ENCODE results near the gene MAPK8IP2.
"Not testable (repeated sequence)": the region's sequence is repeated elsewhere in the genome, so short reads cannot be mapped to it uniquely, and the experiment has no call there.

Gene MAPK8IP2

GRCh38 chr22:50625568-50626313 is 25.1 kb downstream of the MAPK8IP2 start:
- Mint-ChIP-seq H3K4me1 (ENCODE audit: low read depth) (peaks cover 46% of the 10 kb centered on the region), H3K4me3 (no peak overlapping the region), H3K27ac (peak overlapping the region; percentile 83), H3K9me3 (no peaks in the 10 kb centered on the region), H3K36me3 (ENCODE audit: low read depth) (peaks cover 15% of the 10 kb centered on the region), H3K27me3 (no peaks in the 10 kb centered on the region)
- DNase-seq = no peak

- no peaks in the 10 kb centered on the region for H3K27me3 Mint-ChIP-seq
- H3K27ac Mint-ChIP-seq = peak overlapping the region; percentile 83
- H3K4me3 Mint-ChIP-seq = peak overlapping the region; percentile 69
Measured at GRCh38 chr22:50626314-50626849, 25.8 kb downstream of the MAPK8IP2 start.

DNA sequence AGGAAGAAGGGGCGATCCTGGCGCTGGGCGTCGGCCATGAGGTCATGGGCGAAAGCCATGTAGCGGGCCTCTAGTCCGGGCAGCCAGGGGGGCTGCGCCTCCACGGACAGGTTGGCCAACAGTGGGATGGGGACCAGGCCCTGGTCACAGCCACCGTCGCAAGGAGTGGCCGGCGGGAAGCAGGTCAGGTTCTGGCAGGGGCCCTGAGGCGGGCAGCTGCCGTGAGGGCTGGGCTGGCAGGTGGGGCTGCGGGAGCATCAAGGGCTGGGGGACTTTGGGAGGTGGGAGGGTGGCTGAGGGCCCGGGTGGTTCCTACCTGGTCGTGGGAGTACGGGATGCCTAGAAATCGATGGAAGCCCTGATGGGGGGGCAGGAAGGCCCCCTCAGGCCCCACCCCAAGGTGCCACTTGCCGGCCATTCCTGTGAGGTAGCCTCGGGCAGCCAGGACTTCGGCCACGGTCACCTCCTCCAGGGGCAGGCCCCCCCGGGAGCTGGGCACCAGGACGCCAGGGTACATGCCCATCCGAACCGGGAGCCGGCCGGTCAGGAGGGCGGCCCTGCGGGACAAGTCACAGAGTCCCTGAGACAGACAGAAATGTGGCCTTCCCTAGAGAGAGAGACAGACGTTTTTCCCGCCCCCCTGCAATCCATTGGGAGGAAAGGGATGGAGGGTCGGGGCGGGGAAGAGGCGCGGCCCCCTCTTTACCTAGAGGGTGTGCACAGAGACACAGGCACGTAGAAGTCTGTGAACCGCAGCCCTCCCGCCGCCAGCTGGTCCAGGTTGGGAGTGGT is 26.5 kb downstream of the MAPK8IP2 start:
- Mint-ChIP-seq H3K4me1 (ENCODE audit: low read depth) (peaks cover 33% of the 10 kb centered on the region), H3K36me3 (ENCODE audit: low read depth) (peaks cover 15% of the 10 kb centered on the region), H3K27ac (peak overlapping the region; percentile 83), H3K27me3 (no peaks in the 10 kb centered on the region), H3K4me3 (peak overlapping the region; percentile 88), H3K9me3 (no peaks in the 10 kb centered on the region)
- no peak for DNase-seq

More at GRCh38 chr22:50626314-50626849, 25.8 kb downstream of the MAPK8IP2 start:
- Mint-ChIP-seq H3K4me1 (ENCODE audit: low read depth) (peaks cover 40% of the 10 kb centered on the region), H3K36me3 (ENCODE audit: low read depth) (peaks cover 15% of the 10 kb centered on the region), H3K9me3 (no peaks in the 10 kb centered on the region)
- DNase-seq = no peak

DNA sequence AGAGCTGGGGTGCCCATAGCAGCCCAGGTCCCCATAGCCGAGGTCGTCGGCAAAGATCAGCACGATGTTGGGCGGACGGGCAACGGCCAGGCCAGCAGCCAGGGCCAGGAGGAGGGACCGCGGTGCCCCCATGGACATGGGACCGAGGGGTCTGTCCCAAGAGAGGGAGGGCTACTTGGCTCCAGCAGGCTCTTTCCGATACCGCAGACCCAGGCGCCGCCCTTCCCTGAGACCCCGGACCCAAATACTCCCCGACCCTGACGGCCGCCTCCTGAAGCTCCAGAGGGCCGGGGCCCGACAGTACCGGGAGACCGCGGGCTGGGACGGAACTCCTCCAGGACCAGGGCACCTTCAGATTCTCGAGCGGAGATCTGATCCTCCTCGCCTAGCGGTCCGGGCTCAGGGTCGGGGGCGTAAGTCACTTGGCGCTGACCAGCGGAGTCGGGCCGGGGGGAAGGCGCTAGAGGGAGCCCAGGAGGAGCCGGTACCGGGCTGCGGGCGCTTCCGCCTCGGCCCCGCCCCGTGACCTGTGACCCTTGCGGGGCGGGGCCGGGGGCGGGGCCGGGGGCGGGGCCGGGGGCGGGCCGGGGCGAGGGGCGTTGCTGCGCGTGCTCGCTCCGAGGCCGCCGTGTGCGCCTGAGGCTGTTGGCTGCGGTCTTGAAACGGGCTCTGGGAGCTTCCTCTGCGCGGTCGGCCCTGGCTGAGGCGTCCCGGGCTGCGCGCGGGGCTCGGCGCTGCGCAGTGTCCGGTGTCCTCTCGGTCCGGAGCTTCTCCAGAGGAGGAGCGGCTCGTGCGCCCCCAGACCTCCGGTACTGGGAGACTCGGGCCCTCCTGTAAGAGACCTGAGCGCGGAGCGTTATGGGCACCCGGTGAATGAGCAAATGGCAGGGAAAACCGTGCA is 27.3 kb downstream of the MAPK8IP2 start, which contains the start of gene ARSA:
TSS of gene ARSA (minus strand) at position 511 of the 901 bp plus-strand sequence. CDS start at position 138, 373 bp downstream.
- peaks cover 25% of the 10 kb centered on the region for H3K4me1 Mint-ChIP-seq (ENCODE audit: low read depth)

GRCh38 chr22:50628543-50629134 is 28.0 kb downstream of the MAPK8IP2 start:
- Mint-ChIP-seq H3K9me3 (no peaks in the 10 kb centered on the region), H3K27me3 (no peaks in the 10 kb centered on the region), H3K4me1 (ENCODE audit: low read depth) (peaks cover 22% of the 10 kb centered on the region), H3K36me3 (ENCODE audit: low read depth) (peaks cover 15% of the 10 kb centered on the region), H3K4me3 (peak overlapping the region; percentile 88), H3K27ac (peak overlapping the region; percentile 86)
- no peak for DNase-seq

More for the DNA sequence above, 27.3 kb downstream of the MAPK8IP2 start, which contains the start of gene ARSA:
- Mint-ChIP-seq H3K4me3 (peak within 1 kb of the TSS; percentile 88), H3K27me3 (no peaks in the 10 kb centered on the region), H3K36me3 (ENCODE audit: low read depth) (peaks cover 15% of the 10 kb centered on the region), H3K27ac (peak within 1 kb of the TSS; percentile 86), H3K9me3 (no peaks in the 10 kb centered on the region)
- DNase-seq = peak; percentile 82

DNA sequence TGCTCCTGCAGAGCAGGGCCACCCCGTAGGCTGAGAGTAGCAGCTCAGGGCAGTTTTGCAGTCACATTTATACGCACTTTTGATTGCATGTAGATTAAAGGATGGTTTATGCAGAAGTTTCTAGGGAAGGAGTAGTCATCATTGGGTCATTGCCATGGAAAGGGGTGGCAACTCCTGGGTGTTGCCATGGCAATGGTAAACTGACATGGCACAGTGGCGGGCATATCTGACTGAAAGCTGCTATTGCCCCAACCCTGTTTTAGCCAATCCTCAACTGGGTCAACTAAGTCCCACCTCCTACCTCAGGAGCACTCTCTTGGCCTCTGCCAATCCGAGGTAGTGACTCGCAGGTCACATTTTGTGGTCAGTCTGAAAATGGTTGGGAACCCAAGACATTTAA is 29.8 kb downstream of the MAPK8IP2 start:
- no peak for DNase-seq
- no peaks in the 10 kb centered on the region for H3K9me3 Mint-ChIP-seq
- H3K36me3 Mint-ChIP-seq (ENCODE audit: low read depth) = peaks cover 2% of the 10 kb centered on the region
- peaks cover 22% of the 10 kb centered on the region for H3K4me1 Mint-ChIP-seq (ENCODE audit: low read depth)
- H3K27ac Mint-ChIP-seq = no peak overlapping the region
- no peaks in the 10 kb centered on the region for H3K27me3 Mint-ChIP-seq
- no peak overlapping the region for H3K4me3 Mint-ChIP-seq

GRCh38 chr22:50633086-50633485 is 32.5 kb downstream of the MAPK8IP2 start:
- Mint-ChIP-seq H3K9me3 (no peaks in the 10 kb centered on the region), H3K4me1 (ENCODE audit: low read depth) (peaks cover 17% of the 10 kb centered on the region), H3K27ac (no peak overlapping the region), H3K36me3 (ENCODE audit: low read depth) (no peaks in the 10 kb centered on the region), H3K4me3 (no peak overlapping the region), H3K27me3 (no peaks in the 10 kb centered on the region)
- DNase-seq = no peak

DNA sequence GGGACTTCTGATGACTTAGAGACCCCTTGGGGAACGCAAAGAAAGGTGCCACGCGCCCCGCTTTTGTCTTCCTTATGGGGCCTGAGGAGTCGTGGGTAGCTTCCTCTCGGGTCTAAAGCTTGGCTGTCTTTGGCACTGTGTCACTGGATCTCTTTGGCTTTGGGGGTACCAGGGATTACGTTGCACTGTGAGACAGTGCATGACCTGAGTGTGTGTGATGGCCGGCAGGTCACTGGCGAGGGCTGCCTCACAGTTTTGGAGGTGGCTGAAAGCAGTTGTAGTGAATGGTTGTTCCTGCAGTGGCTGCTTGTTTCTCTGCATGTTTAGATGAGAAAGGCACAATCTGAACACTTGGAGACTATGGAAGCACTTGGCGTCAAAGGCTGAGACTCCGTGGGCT is 33.2 kb downstream of the MAPK8IP2 start:
- DNase-seq = no peak
- peaks cover 11% of the 10 kb centered on the region for H3K4me1 Mint-ChIP-seq (ENCODE audit: low read depth)
- no peak overlapping the region for H3K27ac Mint-ChIP-seq
- H3K4me3 Mint-ChIP-seq = no peak overlapping the region
- no peaks in the 10 kb centered on the region for H3K27me3 Mint-ChIP-seq
- no peaks in the 10 kb centered on the region for H3K36me3 Mint-ChIP-seq (ENCODE audit: low read depth)
- no peaks in the 10 kb centered on the region for H3K9me3 Mint-ChIP-seq

DNA sequence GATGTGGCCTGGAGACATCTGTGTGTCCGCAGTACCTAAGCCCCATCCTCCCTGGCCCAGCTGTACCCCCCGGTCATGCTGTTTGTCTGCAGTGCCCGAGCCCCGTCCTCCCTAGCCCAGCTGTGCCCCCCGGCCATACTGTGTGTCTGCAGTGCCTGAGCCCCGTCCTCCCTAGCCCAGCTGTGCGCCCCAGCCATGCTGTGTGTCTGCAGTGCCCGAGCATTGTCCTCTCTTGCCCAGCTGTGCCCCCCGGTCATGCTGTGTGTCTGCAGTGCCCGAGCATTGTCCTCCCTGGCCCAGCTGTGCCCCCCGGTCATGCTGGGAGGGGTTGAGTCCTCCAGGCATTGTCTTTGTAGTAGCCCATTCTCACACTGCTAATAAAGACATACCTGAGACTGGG is 35.0 kb downstream of the MAPK8IP2 start:
- no peaks in the 10 kb centered on the region for H3K9me3 Mint-ChIP-seq
- H3K4me1 Mint-ChIP-seq (ENCODE audit: low read depth) = peaks cover 2% of the 10 kb centered on the region
- H3K27me3 Mint-ChIP-seq = no peaks in the 10 kb centered on the region
- no peaks in the 10 kb centered on the region for H3K36me3 Mint-ChIP-seq (ENCODE audit: low read depth)
- no peak for DNase-seq
- no peak overlapping the region for H3K27ac Mint-ChIP-seq
- no peak overlapping the region for H3K4me3 Mint-ChIP-seq

DNA sequence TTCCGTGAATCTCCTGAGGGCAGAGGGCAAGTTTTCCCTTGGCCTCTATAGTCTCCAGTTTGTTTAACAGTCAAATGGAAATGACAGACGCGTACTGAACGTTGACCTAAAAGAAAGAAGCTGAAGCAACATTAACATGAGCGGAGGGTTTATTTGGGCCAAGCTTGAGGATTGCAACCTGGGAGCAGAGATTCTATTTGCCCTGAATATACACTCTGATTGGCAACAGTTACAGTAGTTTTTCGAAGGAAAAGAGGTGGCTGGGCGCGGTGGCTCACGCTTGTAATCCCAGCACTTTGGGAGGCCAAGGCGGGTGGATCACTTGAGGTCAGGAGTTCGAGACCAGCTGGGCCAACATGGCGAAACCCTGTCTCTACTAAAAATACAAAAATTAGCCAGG is 39.7 kb downstream of the MAPK8IP2 start:
- not testable (repeated sequence) for H3K27ac Mint-ChIP-seq

GRCh38 chr22:50640857-50641647 is 40.5 kb downstream of the MAPK8IP2 start:
- Mint-ChIP-seq H3K36me3 (ENCODE audit: low read depth) (no peaks in the 10 kb centered on the region), H3K27me3 (peaks cover 5% of the 10 kb centered on the region), H3K4me1 (ENCODE audit: low read depth) (no peaks in the 10 kb centered on the region), H3K4me3 (no peak overlapping the region), H3K9me3 (no peaks in the 10 kb centered on the region), H3K27ac (no peak overlapping the region)
- no peak for DNase-seq

More for the DNA sequence above, 39.7 kb downstream of the MAPK8IP2 start:
- not testable (repeated sequence) for DNase-seq; H3K4me3 Mint-ChIP-seq; H3K9me3 Mint-ChIP-seq; H3K4me1 Mint-ChIP-seq (ENCODE audit: low read depth); H3K36me3 Mint-ChIP-seq (ENCODE audit: low read depth); H3K27me3 Mint-ChIP-seq

DNA sequence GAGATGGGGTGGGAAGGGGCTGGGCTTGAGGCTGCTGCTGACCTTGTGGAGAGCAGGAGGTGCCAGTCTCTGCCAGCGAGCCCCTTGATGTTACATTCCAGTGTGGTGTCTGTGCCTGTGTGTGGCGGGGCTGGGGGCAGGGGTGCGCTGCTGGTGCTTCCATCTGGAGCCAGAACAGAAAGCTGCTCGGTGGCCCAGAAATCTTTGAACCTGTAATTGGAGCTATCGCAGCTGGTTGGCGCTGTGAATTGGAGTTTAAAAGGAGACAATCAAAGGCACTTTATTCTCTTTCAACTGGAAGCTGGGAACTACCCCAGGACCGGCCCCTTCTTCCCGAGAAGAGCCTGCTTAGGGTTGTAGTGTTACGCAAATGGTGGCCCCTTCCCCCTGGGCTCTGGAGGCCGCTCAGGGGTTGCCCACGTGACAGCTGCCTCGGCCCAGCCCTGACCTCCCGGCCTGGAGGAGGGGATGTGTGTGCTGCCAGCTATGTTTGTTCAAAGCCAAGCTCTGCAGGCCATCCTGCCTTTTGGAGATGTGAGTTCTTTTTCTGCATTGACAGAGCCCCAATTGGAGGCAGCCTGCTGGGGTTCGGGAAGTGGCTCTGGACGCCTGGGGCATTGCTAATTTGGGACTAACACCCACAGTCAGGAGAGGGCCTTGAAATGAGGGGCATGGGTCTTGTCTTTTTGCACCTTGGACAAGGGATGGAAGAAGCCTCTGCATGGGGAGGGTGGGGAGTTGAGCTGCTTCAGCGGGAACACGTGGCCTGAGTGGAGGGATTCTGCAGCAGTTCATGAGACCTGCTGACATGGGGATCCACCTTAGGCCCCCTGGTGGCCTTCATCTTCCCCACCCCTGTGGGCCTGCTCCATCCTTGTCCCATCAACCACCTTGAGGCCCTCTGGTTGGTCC is 41.4 kb downstream of the MAPK8IP2 start:
- H3K9me3 Mint-ChIP-seq = no peaks in the 10 kb centered on the region
- no peaks in the 10 kb centered on the region for H3K36me3 Mint-ChIP-seq (ENCODE audit: low read depth)
- no peak for DNase-seq
- H3K4me3 Mint-ChIP-seq = no peak overlapping the region
- H3K4me1 Mint-ChIP-seq (ENCODE audit: low read depth) = no peaks in the 10 kb centered on the region
- H3K27me3 Mint-ChIP-seq = peaks cover 12% of the 10 kb centered on the region
- no peak overlapping the region for H3K27ac Mint-ChIP-seq
